Retinal pigment epithelial cell (primary cell): ENCODE results near the gene TBC1D8.

ENCODE experiments used
- DNase-seq: peaks from one replicate; pipeline ENCODE4 v3.0.0-alpha.2; 2010; ENCODE audit warnings: low read depth
- H3K4me3 ChIP-seq: 2 replicates; pipeline ENCODE4 v1.5.1; 2011; ENCODE audit warnings: mild to moderate bottlenecking, low read length, control low read depth, moderate library complexity
- CTCF ChIP-seq: conservative IDR thresholded peaks from 2 replicates; pipeline ENCODE4 v1.5.1; 2011; ENCODE audit warnings: low read depth, low read length, control low read depth, inconsistent platforms

Gene TBC1D8

DNA sequence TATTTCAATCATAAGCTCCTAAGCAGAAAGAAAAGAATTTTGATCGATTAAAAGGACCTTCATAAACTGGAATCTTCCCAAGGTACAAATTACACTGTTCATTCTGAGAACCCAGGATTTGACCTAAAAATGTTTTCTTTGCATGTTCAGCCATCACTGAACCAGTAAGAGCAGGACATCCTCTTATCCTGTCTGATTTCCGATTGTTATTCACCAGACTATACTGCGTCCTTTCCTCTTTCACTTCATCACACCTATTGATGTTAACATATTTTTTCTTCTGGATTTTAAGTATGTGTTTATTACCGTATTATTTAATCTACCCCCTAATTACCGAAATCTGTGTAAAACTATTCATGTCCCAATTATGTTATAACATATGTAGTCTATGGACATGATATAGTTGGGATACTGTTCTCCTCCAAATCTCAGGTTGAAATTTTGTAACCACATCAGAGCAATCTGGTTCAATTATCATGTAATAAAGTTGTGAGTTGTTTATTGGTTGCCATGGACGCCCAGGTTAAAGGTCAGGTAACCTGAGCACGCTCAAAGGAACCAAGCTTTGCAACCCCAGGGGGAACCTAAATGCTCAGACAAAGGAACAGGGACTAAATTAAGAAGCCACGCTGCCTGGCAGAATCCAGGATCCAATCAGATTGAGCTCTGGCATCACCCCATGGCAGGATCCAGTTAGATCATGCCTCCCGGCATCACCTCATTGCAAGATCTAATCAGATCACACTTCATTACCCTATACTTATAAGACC lies 11.6 kb upstream of the TBC1D8 start:
- H3K4me3 ChIP-seq = no peak overlapping the region
- no peak for DNase-seq
- no peak for TF ChIP-seq CTCF

DNA sequence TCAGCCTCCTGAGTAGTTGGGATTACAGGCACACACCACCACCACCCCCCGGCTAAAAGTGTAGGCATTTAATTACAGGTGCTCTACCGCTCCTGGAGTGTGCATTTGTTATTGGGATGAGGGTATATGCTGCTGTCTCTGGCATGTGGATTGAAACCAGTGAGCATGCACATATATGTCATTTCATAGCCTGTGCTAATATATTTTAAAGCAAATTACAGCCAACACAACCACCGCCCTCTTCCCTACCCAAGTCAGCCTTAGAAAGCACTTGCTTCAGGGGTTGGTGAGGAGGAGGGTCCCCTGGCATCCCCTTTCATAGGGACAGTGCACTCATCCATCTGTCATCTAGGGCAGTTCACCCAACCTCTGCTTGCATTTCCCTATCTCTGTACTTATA lies 10.5 kb upstream of the TBC1D8 start:
- no peak for DNase-seq
- H3K4me3 ChIP-seq = no peak overlapping the region
- no peak for TF ChIP-seq CTCF

- no peak overlapping the region for H3K4me3 ChIP-seq
- TF ChIP-seq CTCF = no peak
- peak; percentile 39 for DNase-seq
Measured at GRCh38 chr2:101160454-101160853, 9.3 kb upstream of the TBC1D8 start.

GRCh38 chr2:101159526-101159925 lies 8.3 kb upstream of the TBC1D8 start:
- no peak for TF ChIP-seq CTCF
- H3K4me3 ChIP-seq = no peak overlapping the region

DNA sequence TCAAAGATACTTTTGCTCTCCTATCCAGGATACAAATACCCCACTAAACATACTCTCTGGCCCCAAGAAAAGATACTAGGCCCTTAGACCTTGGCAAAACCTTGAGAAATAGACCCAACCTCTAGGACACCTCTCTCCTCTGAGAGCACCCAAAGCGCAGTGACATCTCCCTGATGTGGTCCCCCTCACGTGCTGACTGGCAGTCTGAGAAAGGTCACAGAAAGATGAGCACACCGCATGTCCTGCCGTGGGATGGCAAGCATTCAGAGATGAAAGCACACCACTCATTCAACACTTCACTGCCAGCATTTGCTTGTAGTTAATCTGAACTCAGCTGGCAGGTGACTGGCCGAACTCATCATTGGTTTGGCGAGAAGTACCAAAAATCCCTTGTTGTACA lies 6.1 kb upstream of the TBC1D8 start:
- no peak for DNase-seq
- TF ChIP-seq CTCF = no peak
- no peak overlapping the region for H3K4me3 ChIP-seq

More at GRCh38 chr2:101159526-101159925, 8.3 kb upstream of the TBC1D8 start:
- DNase-seq = no peak

- no peak for TF ChIP-seq CTCF
Measured at GRCh38 chr2:101153787-101154186, 2.6 kb upstream of the TBC1D8 start.

DNA sequence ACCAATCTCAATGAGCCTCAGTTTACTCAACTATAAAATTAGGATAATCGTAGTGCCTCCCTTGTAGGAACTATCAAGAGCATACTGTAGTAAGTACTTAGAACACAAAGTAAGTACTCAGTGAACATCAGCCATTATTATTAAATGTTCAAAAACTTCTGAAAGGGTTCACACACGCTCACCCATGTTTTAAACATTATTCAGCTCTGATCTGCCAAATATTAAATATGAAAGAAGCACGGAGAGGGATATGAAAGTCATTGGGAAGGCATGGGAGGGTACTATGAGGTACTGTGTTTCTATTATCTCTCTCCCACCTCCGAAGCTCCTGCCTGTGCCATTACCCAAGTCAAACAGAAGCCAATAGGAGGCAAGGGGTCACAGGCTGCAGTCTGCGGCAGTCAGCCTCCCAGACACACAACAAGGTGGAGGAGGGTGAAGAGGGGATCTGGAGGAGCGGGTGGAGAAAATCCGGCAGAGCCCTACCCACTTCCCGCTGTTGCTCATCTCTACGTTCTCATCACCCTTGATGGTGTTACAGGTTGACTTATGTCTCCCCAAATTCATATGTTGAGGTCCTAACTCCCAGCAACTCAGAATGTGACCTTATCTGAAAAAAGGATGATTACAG lies 2.0 kb upstream of the TBC1D8 start:
- no peak for DNase-seq
- no peak overlapping the region for H3K4me3 ChIP-seq

More at GRCh38 chr2:101153787-101154186, 2.6 kb upstream of the TBC1D8 start:
- DNase-seq = no peak
- H3K4me3 ChIP-seq = no peak overlapping the region

More for the DNA sequence above, 2.0 kb upstream of the TBC1D8 start:
- no peak for TF ChIP-seq CTCF
